ENCODE data around the gene XPNPEP3.

XPNPEP3 gene

DNA sequence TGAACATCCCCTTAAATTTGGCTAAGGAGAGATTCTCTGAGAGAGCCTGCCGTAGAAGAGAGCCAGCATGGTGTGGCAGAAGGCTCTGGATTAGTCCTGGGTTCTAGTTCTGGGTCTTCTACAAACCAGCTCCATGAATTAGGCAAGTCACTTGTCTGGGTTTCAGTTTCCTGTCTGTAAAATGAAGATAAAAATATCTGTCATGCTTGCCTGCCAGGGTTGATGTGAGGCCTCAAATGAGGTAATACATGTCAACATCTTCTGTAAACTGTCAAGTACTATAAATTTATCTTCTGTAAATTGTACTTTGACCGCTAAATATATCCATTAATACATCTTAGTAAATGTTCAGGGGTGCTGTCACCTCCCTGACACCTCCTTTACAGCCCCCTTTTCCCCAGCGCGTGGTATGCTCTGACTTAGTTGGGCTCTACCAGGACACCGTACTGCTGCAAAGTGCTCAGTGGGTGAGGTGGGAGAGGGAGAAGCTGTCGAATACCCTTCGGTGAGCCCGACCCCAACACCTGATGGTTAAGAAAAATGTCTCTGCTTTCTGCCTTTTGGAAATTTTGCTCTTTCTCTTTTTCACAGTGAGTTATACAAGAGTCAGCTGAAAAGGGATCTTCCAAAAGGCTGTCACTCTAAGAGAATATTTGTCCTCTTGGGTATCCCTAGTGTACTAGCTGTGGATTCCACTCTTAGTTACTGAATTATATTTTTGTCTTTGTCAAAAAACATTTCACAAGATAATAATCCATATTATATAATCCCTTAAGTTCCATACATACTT lies 109.2 kb downstream of the XPNPEP3 start:
- DNase-seq, result no peak
- TF ChIP-seq, protein P1, sequence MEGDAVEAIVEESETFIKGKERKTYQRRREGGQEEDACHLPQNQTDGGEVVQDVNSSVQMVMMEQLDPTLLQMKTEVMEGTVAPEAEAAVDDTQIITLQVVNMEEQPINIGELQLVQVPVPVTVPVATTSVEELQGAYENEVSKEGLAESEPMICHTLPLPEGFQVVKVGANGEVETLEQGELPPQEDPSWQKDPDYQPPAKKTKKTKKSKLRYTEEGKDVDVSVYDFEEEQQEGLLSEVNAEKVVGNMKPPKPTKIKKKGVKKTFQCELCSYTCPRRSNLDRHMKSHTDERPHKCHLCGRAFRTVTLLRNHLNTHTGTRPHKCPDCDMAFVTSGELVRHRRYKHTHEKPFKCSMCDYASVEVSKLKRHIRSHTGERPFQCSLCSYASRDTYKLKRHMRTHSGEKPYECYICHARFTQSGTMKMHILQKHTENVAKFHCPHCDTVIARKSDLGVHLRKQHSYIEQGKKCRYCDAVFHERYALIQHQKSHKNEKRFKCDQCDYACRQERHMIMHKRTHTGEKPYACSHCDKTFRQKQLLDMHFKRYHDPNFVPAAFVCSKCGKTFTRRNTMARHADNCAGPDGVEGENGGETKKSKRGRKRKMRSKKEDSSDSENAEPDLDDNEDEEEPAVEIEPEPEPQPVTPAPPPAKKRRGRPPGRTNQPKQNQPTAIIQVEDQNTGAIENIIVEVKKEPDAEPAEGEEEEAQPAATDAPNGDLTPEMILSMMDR (IDR thresholded peaks at IDR 0.05; ENCODE audit: low read depth, low read length, missing control alignments), result no peak
- Histone ChIP-seq H3K27me3 (replicated peaks) (no peaks in the 10 kb centered on the region), H3K36me3 (replicated peaks) (peaks cover 48% of the 10 kb centered on the region), H3K27ac (no peak overlapping the region), H3K4me3 (ENCODE audit: low read depth, low read length) (no peak overlapping the region)
- in situ Hi-C loops (cut with HindIII; ENCODE audit: low pct_ligation_motif_present, low sequenced_read_pairs), result no loop called here

DNA sequence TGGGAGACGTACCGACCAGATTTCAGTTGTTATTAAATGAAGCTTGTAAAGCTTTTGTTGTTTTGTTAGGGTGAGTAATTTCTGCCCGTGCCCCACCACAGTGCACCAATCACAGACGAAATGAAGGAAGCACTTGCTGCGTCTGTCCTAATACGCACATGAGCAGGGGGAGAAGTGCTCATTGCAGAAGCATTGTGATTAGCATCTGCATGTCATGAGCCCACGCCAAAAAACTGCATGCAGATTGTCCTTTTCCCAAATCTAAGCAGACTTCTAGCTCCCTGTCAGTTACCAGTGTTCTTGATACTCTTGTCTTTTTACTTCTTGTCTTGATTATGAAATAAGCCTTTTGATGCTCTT lies 109.8 kb downstream of the XPNPEP3 start:
- H3K4me3 ChIP-seq (ENCODE audit: low read depth, low read length), result no peak overlapping the region
- TF ChIP-seq, protein P1 (IDR thresholded peaks at IDR 0.05; ENCODE audit: low read depth, low read length, missing control alignments), result no peak
- no peak for DNase-seq
- in situ Hi-C loops (cut with HindIII; ENCODE audit: low pct_ligation_motif_present, low sequenced_read_pairs), result no loop called here
- H3K27ac ChIP-seq, result no peak overlapping the region
- peaks cover 48% of the 10 kb centered on the region for H3K36me3 ChIP-seq (replicated peaks)
- H3K27me3 ChIP-seq (replicated peaks), result no peaks in the 10 kb centered on the region

DNA sequence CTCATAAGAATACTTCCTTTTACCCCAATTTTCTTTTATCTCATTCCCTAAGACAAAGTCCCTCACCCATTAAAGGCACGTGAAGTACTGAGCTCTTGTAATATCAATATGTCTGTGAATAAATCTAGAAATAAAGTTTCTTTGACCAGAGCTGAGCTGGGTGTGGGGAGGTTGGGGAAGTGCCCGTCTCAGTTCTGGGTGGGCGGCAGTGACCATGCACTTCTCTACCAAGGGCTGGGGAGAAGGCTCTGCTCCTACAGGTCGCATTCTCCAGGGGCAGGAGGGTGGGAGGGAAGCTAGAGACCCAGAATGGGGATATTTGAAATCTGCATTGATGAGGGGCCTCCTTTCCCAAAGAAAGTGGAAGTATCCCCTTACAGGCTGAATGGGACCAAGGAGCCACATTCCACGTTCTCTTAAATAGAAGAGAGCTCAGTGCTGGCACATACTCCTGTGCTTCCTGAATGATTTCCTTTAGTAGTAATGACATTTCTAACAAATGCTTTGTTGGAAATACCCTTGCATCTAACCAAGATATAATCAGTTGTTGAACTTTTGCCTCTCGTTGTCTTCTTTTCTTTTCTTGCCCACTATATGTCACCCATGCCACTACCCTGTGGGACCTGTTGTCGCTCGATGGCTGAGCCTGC lies 110.3 kb downstream of the XPNPEP3 start:
- DNase-seq, result no peak
- TF ChIP-seq, protein P1 (IDR thresholded peaks at IDR 0.05; ENCODE audit: low read depth, low read length, missing control alignments), result no peak
- peaks cover 51% of the 10 kb centered on the region for H3K36me3 ChIP-seq (replicated peaks)
- in situ Hi-C loops (cut with HindIII; ENCODE audit: low pct_ligation_motif_present, low sequenced_read_pairs), result no loop called here
- no peaks in the 10 kb centered on the region for H3K27me3 ChIP-seq (replicated peaks)
- no peak overlapping the region for H3K4me3 ChIP-seq (ENCODE audit: low read depth, low read length)
- H3K27ac ChIP-seq, result no peak overlapping the region

DNA sequence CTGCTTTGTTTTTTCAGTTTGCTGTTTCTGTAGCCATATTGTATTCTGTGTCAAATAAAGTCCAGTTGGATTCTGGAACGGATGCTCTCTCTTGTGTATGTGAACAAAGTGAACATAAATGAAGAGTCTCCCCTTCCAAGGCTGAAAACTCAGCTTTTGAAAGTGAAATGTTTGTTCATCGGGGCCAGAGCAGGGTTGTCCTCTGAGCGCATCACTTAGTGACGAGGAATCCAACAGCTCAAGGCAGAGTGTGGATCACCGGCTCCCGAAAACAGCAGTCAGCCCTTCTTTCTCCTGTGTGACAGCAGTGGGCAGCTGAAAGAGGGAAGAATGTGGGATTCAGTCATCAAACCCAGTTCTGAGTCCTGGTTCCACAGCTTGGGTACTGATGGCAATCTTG lies 115.6 kb downstream of the XPNPEP3 start:
- H3K27me3 ChIP-seq (replicated peaks), result no peaks in the 10 kb centered on the region

DNA sequence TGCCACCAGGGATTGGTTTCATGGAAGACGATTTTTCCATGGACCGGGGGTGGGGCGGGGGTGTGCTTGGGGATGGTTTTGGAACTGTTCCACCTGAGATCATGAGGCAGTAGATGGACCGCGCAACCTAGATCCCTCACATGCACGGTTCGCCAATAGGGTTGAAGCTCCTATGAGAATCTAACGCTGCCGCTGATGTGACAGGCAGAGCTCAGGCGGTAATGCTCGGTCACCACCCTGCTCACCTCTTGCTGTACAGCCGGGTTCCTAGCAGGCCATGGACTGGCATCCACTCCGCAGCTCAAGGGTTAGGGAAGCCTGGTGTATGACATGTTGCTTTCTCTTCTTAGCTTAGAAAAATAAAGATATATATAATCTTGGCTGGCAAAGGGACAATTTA lies 116.2 kb downstream of the XPNPEP3 start:
- H3K27ac ChIP-seq, result no peak overlapping the region
- in situ Hi-C loops (cut with HindIII; ENCODE audit: low pct_ligation_motif_present, low sequenced_read_pairs), result no loop called here
- no peak for DNase-seq
- no peak overlapping the region for H3K4me3 ChIP-seq (ENCODE audit: low read depth, low read length)
- TF ChIP-seq, protein P1 (IDR thresholded peaks at IDR 0.05; ENCODE audit: low read depth, low read length, missing control alignments), result no peak
- H3K36me3 ChIP-seq (replicated peaks), result peaks cover 17% of the 10 kb centered on the region
- no peaks in the 10 kb centered on the region for H3K27me3 ChIP-seq (replicated peaks)

More for the DNA sequence above, 115.6 kb downstream of the XPNPEP3 start:
- in situ Hi-C loops (cut with HindIII; ENCODE audit: low pct_ligation_motif_present, low sequenced_read_pairs), result no loop called here
- DNase-seq, result no peak
- no peak overlapping the region for H3K27ac ChIP-seq
- TF ChIP-seq, protein P1 (IDR thresholded peaks at IDR 0.05; ENCODE audit: low read depth, low read length, missing control alignments), result no peak
- H3K4me3 ChIP-seq (ENCODE audit: low read depth, low read length), result no peak overlapping the region
- peaks cover 21% of the 10 kb centered on the region for H3K36me3 ChIP-seq (replicated peaks)

All from brain microvascular endothelial cell (primary cell).